Panc1 (cell line): ENCODE measurements around the gene TRIM41. TPM values are rescaled to one million over a fixed set of nuclear protein-coding genes. Genes with fewer than 3 reads are reported as not detected.

Experiments used
- ATAC-seq: fragments of 200-7000 bp; cut with Tn5 transposase; 2 replicates; pipeline ENCODE4 v1.9.1; 2020; ENCODE audit warnings: mild to moderate bottlenecking, moderate library complexity
- BruUV-seq: library from RNA; stranded (reverse); fragments of 400-500 nt; replicated peaks from 2 replicates; lab custom pipeline; 2021; lab: Mats Ljungman, UMichigan
- CTCF ChIA-PET: fragments of 300-600 bp; sonication (Branson Sonifier 250); formaldehyde crosslinking; loops from one replicate; lab custom pipeline; 2022; ENCODE audit warnings: antibody characterized with exemption; lab: Charles Lee
- POLR2A ChIA-PET: fragments of 300-600 bp; sonication (Branson Sonifier 250); formaldehyde crosslinking; loops from one replicate; lab custom pipeline; 2022; ENCODE audit warnings: antibody characterized with exemption; lab: Charles Lee
- DNase-seq: peaks from one replicate; pipeline ENCODE4 v3.0.0-alpha.2; 2010; ENCODE audit warnings: low read depth, low spot score
- H3K27ac ChIP-seq: 2 replicates; pipeline ENCODE4 v1.5.1; 2011; ENCODE audit warnings: mild to moderate bottlenecking, low read length, inconsistent platforms
- H3K27me3 ChIP-seq: fragments of 200-500 bp; sonication (Bioruptor generic); 2 replicates; pipeline ENCODE4 v1.6.0; 2014; ENCODE audit warnings: low read length, inconsistent platforms; ENCODE audit not compliant: control insufficient read depth, insufficient read depth
- H3K36me3 ChIP-seq: fragments of 200-500 bp; sonication (Bioruptor generic); 2 replicates; pipeline ENCODE4 v1.5.1; 2014; ENCODE audit warnings: inconsistent platforms, mild to moderate bottlenecking, low read length, moderate library complexity; ENCODE audit not compliant: control insufficient read depth, insufficient read depth
- H3K4me1 ChIP-seq: 2 replicates; pipeline ENCODE4 v1.5.1; 2011; ENCODE audit warnings: inconsistent platforms, mild to moderate bottlenecking, low read length, moderate library complexity; ENCODE audit not compliant: control insufficient read depth, insufficient read depth
- H3K4me3 ChIP-seq, 2 experiments: 2 replicates each; pipeline ENCODE4 v1.5.1; 2011 to 2012; ENCODE audit warnings: low read depth in 2 of 2, low read length in 2 of 2, mild to moderate bottlenecking in 2 of 2, inconsistent platforms in 1 of 2, moderate library complexity in 1 of 2
- H3K9me3 ChIP-seq: fragments of 200-500 bp; sonication (Bioruptor generic); 2 replicates; pipeline ENCODE4 v1.5.1; 2014; ENCODE audit warnings: low read depth, mild to moderate bottlenecking, inconsistent platforms, low read length, moderate library complexity; ENCODE audit not compliant: control insufficient read depth, insufficient read depth
- POLR2AphosphoS5 ChIP-seq: IDR thresholded peaks from 2 replicates; pipeline ENCODE4 v1.6.1; 2012; ENCODE audit warnings: mild to moderate bottlenecking, low read depth, low read length, moderate library complexity
- SIN3A ChIP-seq: IDR thresholded peaks from 2 replicates; pipeline ENCODE4 v1.6.1; 2012; ENCODE audit warnings: low read depth, mild to moderate bottlenecking, low read length, moderate library complexity, borderline replicate concordance; ENCODE audit not compliant: insufficient read depth
- TCF7L2 ChIP-seq: IDR thresholded peaks from 2 replicates; pipeline ENCODE4 v1.6.1; 2011; ENCODE audit warnings: mild to moderate bottlenecking, low read depth, low read length, inconsistent platforms
- in situ Hi-C: cut with HindIII; loops from 2 replicates; pipeline ENCODE4 v1.10.0; 2016; ENCODE audit warnings: low sequenced_read_pairs, low pct_unique_long_range_greater_than_20kb
- intact Hi-C: fragments of 100-400 bp; cut with micrococcal nuclease; formaldehyde crosslinking; loops from one replicate; pipeline ENCODE4 v1.10.0; 2022; ENCODE audit not compliant: unreplicated experiment
- total RNA-seq: library from RNA; stranded (reverse); gene quantifications from one replicate; pipeline ENCODE4 v1.2.1, GENCODE V29; 2021; ENCODE audit not compliant: unreplicated experiment
- TF ChIP-seq, protein P1 (sequence below), 2 experiments: IDR thresholded peaks; 2 replicates each; pipeline ENCODE4 v1.6.1; 2011 to 2012; ENCODE audit warnings: low read depth in 2 of 2, control low read depth in 1 of 2, low read length in 1 of 2, mild to moderate bottlenecking in 1 of 2, moderate library complexity in 1 of 2; ENCODE audit not compliant: insufficient read depth in 1 of 2
- TF ChIP-seq, protein P2 (sequence below): fragments of 450-650 bp; IDR thresholded peaks from 2 replicates; pipeline ENCODE4 v1.5.1; 2017; ENCODE audit warnings: mild to moderate bottlenecking

Gene TRIM41
- total RNA-seq, 1 experiment from 2014 or later: 58.3 TPM

DNA sequence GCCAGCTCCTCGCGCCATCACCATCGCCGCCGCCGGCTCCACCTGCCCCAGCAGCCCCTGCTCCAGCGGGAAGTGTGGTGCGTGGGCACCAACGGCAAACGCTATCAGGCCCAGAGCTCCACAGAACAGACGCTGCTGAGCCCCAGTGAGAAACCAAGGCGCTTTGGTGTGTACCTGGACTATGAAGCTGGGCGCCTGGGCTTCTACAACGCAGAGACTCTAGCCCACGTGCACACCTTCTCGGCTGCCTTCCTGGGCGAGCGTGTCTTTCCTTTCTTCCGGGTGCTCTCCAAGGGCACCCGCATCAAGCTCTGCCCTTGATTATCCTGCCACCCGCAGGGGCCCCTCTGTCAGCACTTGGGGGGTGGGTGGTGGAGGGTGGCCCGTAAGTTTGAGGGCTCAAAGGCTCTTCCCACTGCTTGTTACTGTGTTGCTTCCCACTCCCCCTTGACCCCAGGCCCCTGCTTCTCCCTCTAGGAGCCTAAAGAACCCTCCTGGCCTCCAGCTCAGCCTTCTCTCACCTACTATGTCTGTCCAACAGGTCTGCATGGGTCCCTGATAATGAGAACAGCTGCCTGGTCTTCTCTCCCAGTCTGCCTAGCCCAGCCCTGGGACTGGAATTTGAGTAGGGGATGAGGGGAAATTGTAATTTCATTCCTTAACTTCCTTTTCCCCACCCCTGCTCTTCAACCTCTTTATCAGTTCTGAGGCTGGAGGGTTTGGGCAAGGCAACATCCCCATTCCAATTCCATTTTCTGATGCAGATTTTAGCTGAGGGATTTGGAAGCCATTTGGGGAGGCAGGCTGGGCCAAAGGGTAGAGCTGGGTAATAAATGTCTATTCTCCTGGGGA, 11.6 kb downstream of the TRIM41 start:
- in situ Hi-C loops (no loop called here), intact Hi-C loops (no loop called here)
- Histone ChIP-seq H3K4me3 (no peak overlapping the region), H3K9me3 (no peaks in the 10 kb centered on the region), H3K36me3 (peaks cover 26% of the 10 kb centered on the region), H3K4me1 (peaks cover 9% of the 10 kb centered on the region), H3K27ac (no peak overlapping the region), H3K27me3 (no peaks in the 10 kb centered on the region)
- ChIA-PET POLR2A (interaction anchor here (0.5 to 0.6 kb wide), 2 partner anchors 11 to 27 kb away, joined by 4 to 10 read pairs; partner anchors contain the start of gene TRIM41), CTCF (no interaction called here)
- TF ChIP-seq POLR2AphosphoS5: peak; percentile 81
- TF ChIP-seq, protein P1, sequence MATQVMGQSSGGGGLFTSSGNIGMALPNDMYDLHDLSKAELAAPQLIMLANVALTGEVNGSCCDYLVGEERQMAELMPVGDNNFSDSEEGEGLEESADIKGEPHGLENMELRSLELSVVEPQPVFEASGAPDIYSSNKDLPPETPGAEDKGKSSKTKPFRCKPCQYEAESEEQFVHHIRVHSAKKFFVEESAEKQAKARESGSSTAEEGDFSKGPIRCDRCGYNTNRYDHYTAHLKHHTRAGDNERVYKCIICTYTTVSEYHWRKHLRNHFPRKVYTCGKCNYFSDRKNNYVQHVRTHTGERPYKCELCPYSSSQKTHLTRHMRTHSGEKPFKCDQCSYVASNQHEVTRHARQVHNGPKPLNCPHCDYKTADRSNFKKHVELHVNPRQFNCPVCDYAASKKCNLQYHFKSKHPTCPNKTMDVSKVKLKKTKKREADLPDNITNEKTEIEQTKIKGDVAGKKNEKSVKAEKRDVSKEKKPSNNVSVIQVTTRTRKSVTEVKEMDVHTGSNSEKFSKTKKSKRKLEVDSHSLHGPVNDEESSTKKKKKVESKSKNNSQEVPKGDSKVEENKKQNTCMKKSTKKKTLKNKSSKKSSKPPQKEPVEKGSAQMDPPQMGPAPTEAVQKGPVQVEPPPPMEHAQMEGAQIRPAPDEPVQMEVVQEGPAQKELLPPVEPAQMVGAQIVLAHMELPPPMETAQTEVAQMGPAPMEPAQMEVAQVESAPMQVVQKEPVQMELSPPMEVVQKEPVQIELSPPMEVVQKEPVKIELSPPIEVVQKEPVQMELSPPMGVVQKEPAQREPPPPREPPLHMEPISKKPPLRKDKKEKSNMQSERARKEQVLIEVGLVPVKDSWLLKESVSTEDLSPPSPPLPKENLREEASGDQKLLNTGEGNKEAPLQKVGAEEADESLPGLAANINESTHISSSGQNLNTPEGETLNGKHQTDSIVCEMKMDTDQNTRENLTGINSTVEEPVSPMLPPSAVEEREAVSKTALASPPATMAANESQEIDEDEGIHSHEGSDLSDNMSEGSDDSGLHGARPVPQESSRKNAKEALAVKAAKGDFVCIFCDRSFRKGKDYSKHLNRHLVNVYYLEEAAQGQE (IDR thresholded peaks at IDR 0.05; ENCODE audit: insufficient read depth in 1 of 2, low read depth in 2 of 2, low read length in 1 of 2): no peak
- no peak for TF ChIP-seq SIN3A
- ATAC-seq (peak; percentile 46), DNase-seq (no peak)
- BruUV-seq: no TSS peak

DNA sequence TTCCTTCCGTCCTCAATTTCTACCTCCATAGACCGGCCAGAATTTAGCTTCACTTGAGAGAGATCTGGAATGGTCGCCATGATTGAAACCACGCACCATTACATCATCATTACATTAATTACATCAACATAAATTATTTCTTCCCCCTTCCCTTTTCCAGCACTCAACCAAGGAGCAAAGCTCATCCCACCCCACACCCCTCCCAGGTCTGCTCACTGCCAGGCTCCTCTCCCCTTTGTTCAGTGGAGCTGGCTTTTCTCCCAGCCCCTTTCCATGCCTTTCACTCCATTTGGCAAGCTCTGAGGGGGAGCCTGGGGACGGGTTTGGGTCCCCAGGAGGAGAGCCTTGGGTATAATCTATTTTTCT, 12.2 kb downstream of the TRIM41 start:
- no peak for DNase-seq
- CTCF ChIA-PET: no interaction called here
- Histone ChIP-seq H3K9me3 (no peaks in the 10 kb centered on the region), H3K27me3 (no peaks in the 10 kb centered on the region), H3K27ac (peak overlapping the region; percentile 37; the same call in 1 of the 2 replicates), H3K4me1 (peaks cover 9% of the 10 kb centered on the region), H3K36me3 (peaks cover 26% of the 10 kb centered on the region), H3K4me3 (no peak overlapping the region)
- in situ Hi-C loops: no loop called here
- BruUV-seq: TSS peak; percentile 71
- TF ChIP-seq POLR2AphosphoS5 (no peak), SIN3A (0 out of 2 replicates have a peak, but pooled peaks have one; percentile 47), TCF7L2 (no peak)
- TF ChIP-seq, protein P2, sequence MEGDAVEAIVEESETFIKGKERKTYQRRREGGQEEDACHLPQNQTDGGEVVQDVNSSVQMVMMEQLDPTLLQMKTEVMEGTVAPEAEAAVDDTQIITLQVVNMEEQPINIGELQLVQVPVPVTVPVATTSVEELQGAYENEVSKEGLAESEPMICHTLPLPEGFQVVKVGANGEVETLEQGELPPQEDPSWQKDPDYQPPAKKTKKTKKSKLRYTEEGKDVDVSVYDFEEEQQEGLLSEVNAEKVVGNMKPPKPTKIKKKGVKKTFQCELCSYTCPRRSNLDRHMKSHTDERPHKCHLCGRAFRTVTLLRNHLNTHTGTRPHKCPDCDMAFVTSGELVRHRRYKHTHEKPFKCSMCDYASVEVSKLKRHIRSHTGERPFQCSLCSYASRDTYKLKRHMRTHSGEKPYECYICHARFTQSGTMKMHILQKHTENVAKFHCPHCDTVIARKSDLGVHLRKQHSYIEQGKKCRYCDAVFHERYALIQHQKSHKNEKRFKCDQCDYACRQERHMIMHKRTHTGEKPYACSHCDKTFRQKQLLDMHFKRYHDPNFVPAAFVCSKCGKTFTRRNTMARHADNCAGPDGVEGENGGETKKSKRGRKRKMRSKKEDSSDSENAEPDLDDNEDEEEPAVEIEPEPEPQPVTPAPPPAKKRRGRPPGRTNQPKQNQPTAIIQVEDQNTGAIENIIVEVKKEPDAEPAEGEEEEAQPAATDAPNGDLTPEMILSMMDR: no peak
- POLR2A ChIA-PET: no interaction called here
- intact Hi-C loops: no loop called here
- ATAC-seq: peak; percentile 46
